HEK293T (cell line): ENCODE results near the gene ALX3.

Source experiments
- ARNT ChIP-seq: fragments of 450-650 bp; IDR thresholded peaks from 2 replicates; pipeline ENCODE4 v1.6.1; 2017; ENCODE audit warnings: mild to moderate bottlenecking
- BHLHE40 ChIP-seq: fragments of 450-650 bp; IDR thresholded peaks from 2 replicates; pipeline ENCODE4 v1.6.1; 2016; ENCODE audit warnings: mild to moderate bottlenecking, moderate library complexity, borderline replicate concordance
- CTBP1 ChIP-seq: fragments of 450-650 bp; IDR thresholded peaks from 2 replicates; pipeline ENCODE4 v1.6.1; 2016; ENCODE audit warnings: borderline replicate concordance
- ELF4 ChIP-seq: fragments of 450-650 bp; IDR thresholded peaks from 2 replicates; pipeline ENCODE4 v1.6.1; 2017; ENCODE audit warnings: antibody characterized with exemption
- FOXA1 ChIP-seq: fragments of 450-650 bp; IDR thresholded peaks from 2 replicates; pipeline ENCODE4 v1.6.1; 2016; ENCODE audit warnings: mild to moderate bottlenecking
- FOXK2 ChIP-seq: fragments of 450-650 bp; IDR thresholded peaks from 2 replicates; pipeline ENCODE4 v1.6.1; 2016; ENCODE audit warnings: mild to moderate bottlenecking
- FOXM1 ChIP-seq: fragments of 450-650 bp; IDR thresholded peaks from 2 replicates; pipeline ENCODE4 v1.6.1; 2017; ENCODE audit warnings: mild to moderate bottlenecking, borderline replicate concordance
- LEF1 ChIP-seq: fragments of 450-650 bp; IDR thresholded peaks from 2 replicates; pipeline ENCODE4 v1.6.1; 2017; ENCODE audit warnings: mild to moderate bottlenecking, borderline replicate concordance
- NFRKB ChIP-seq: fragments of 450-650 bp; IDR thresholded peaks from 2 replicates; pipeline ENCODE4 v1.6.1; 2016; ENCODE audit warnings: mild to moderate bottlenecking, moderate library complexity
- SP1 ChIP-seq: fragments of 450-650 bp; IDR thresholded peaks from 2 replicates; pipeline ENCODE4 v1.6.1; 2017
- SUZ12 ChIP-seq: fragments of 450-650 bp; IDR thresholded peaks from 2 replicates; pipeline ENCODE4 v1.6.1; 2016; ENCODE audit warnings: mild to moderate bottlenecking
- TARDBP ChIP-seq: fragments of 450-650 bp; IDR thresholded peaks from 2 replicates; pipeline ENCODE4 v1.6.1; 2016
- ZNF384 ChIP-seq: fragments of 450-650 bp; IDR thresholded peaks from 2 replicates; pipeline ENCODE4 v1.6.1; 2016

GRCh38 chr1:110018396-110018795 is 52.1 kb downstream of the ALX3 start:
- TF ChIP-seq FOXA1 (no peak), SP1 (no peak), NFRKB (no peak), LEF1 (no peak), ARNT (no peak), FOXK2 (no peak), SUZ12 (no peak), TARDBP (no peak), FOXM1 (no peak), BHLHE40 (no peak), ELF4 (no peak), ZNF384 (no peak), CTBP1 (no peak)
